Keratinocyte (primary cell): ENCODE results near the gene FMN1. TPM values are rescaled to one million over a fixed set of nuclear protein-coding genes. Genes with fewer than 3 reads are reported as not detected.

Source experiments
- DNase-seq: peaks from one replicate; pipeline ENCODE4 v3.0.0-alpha.2; 2011; ENCODE audit warnings: low read depth, missing footprints, low spot score
- FAIRE-seq: peaks from 2 replicates; lab custom pipeline; 2011; peaks lifted over from hg19 to GRCh38; lab: Jason Lieb, UNC
- H2AFZ ChIP-seq: 2 replicates; pipeline ENCODE4 v1.6.0; 2012; ENCODE audit warnings: low read length, control low read depth, inconsistent platforms; ENCODE audit not compliant: control insufficient read depth
- H3K27ac ChIP-seq: 2 replicates; pipeline ENCODE4 v1.5.1; 2011; ENCODE audit warnings: low read length; ENCODE audit not compliant: control insufficient read depth, insufficient read depth
- H3K27me3 ChIP-seq: 3 replicates; pipeline ENCODE4 v1.6.0; 2011; ENCODE audit warnings: low read length; ENCODE audit not compliant: control insufficient read depth, insufficient read depth; ENCODE audit errors: extremely low read depth
- H3K36me3 ChIP-seq, 2 experiments: 2 replicates in 1 of 2; 3 replicates in 1 of 2; pipeline ENCODE4 v1.5.1; 2011; ENCODE audit warnings: low read length in 2 of 2, mild to moderate bottlenecking in 1 of 2; ENCODE audit not compliant: control insufficient read depth in 2 of 2, insufficient read depth in 2 of 2; ENCODE audit errors: extremely low read depth in 1 of 2
- H3K4me1 ChIP-seq: 3 replicates; pipeline ENCODE4 v1.5.1; 2011; ENCODE audit warnings: low read length; ENCODE audit not compliant: control insufficient read depth, insufficient read depth; ENCODE audit errors: extremely low read depth
- H3K4me2 ChIP-seq: 3 replicates; pipeline ENCODE4 v1.6.0; 2011; ENCODE audit warnings: low read depth, low read length; ENCODE audit not compliant: control insufficient read depth, insufficient read depth; ENCODE audit errors: extremely low read depth
- H3K4me3 ChIP-seq, 3 experiments: fragments of 200-600 bp in 1 of 3; sonication (generic) in 1 of 3; 2 replicates in 2 of 3; 3 replicates in 1 of 3; pipeline ENCODE4 v1.5.1; 2011 to 2016; ENCODE audit warnings: low read length in 3 of 3, mild to moderate bottlenecking in 3 of 3, control low read depth in 2 of 3, inconsistent platforms in 1 of 3, low read depth in 1 of 3, mixed read lengths in 1 of 3, mixed run types in 1 of 3, moderate library complexity in 1 of 3; ENCODE audit not compliant: control insufficient read depth in 2 of 3, insufficient read depth in 2 of 3; ENCODE audit errors: extremely low read depth in 1 of 3
- H3K79me2 ChIP-seq: 2 replicates; pipeline ENCODE4 v1.6.0; 2012; ENCODE audit warnings: low read length; ENCODE audit not compliant: control insufficient read depth, insufficient read depth
- H3K9ac ChIP-seq: 3 replicates; pipeline ENCODE4 v1.6.0; 2011; ENCODE audit warnings: low read length; ENCODE audit not compliant: control insufficient read depth, insufficient read depth; ENCODE audit errors: extremely low read depth
- H3K9me1 ChIP-seq: 3 replicates; pipeline ENCODE4 v1.6.0; 2011; ENCODE audit warnings: low read length; ENCODE audit not compliant: control insufficient read depth, insufficient read depth; ENCODE audit errors: extremely low read depth
- H3K9me3 ChIP-seq: 2 replicates; pipeline ENCODE4 v1.5.1; 2012; ENCODE audit warnings: low read depth, low read length; ENCODE audit not compliant: control insufficient read depth
- H4K20me1 ChIP-seq: 3 replicates; pipeline ENCODE4 v1.6.0; 2011; ENCODE audit warnings: low read length; ENCODE audit not compliant: control insufficient read depth, insufficient read depth; ENCODE audit errors: extremely low read depth
- EZH2 ChIP-seq: IDR thresholded peaks from one replicate; pipeline ENCODE4 v1.6.1; 2012; ENCODE audit warnings: inconsistent platforms, mild to moderate bottlenecking, low read length, moderate library complexity
- dilution Hi-C: fragments of 300-500 bp; cut with MboI; formaldehyde crosslinking; loops from one replicate; pipeline ENCODE4 v1.7.0; 2020; ENCODE audit warnings: low sequenced_read_pairs; ENCODE audit not compliant: extremely low pct_ligation_motif_present
- polyA plus RNA-seq, 5 experiments: library from polyadenylated mRNA; depleted of rRNA in 3 of 5; stranded (reverse) in 3 of 5; stranded (forward) in 1 of 5; unstranded in 1 of 5; fragments of >200 nt; gene quantifications; 1 replicate in 1 of 5; 2 replicates in 3 of 5; 3 replicates in 1 of 5; pipeline versions ENCODE4 v1.2.1 to v1.2.3, GENCODE V29; 2011 to 2012; ENCODE audit warnings: missing spikeins in 2 of 5, low read depth in 1 of 5, low replicate concordance in 1 of 5
- TF ChIP-seq, protein P1 (sequence below), 3 experiments: IDR thresholded peaks in 1 of 3; conservative IDR thresholded peaks in 1 of 3; optimal IDR thresholded peaks in 1 of 3; 2 replicates in 2 of 3; 3 replicates in 1 of 3; pipeline versions ENCODE3 to v1.5.1; 2011; ENCODE audit warnings: low read length in 3 of 3, mild to moderate bottlenecking in 3 of 3, moderate library complexity in 2 of 3, control low read depth in 1 of 3, inconsistent platforms in 1 of 3; ENCODE audit not compliant: insufficient read depth in 2 of 3; ENCODE audit errors: extremely low read depth in 1 of 3

The FMN1 gene
- polyA plus RNA-seq, 1 donor (not counting 4 experiments of a cell fraction or from before 2014, with no cell fraction given): 0.71 TPM

DNA sequence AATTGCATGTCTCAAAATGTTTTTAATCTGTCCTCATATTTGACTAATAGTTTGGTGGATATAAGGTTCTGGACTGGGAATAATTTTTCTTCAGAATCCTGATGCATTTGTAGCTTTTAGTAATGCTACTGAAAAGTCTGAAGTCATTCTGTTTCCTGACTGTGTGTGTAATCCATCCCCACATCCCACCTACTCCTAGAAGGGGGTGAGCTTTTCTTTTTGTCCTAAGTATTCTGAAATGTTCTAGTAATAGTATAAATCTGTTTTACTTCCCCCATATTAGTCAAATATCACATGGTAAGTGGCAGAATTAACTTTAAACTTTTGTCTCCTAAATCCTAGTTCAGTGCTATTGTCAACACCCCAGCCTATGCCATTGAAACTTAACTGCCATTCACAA, 313.9 kb downstream of the FMN1 start:
- DNase-seq (no peak), FAIRE-seq (no peak)
- H4K20me1 ChIP-seq: no peaks in the 10 kb centered on the region
- no peaks in the 10 kb centered on the region for H3K9me3 ChIP-seq
- no peaks in the 10 kb centered on the region for H3K79me2 ChIP-seq
- H3K4me1 ChIP-seq: no peaks in the 10 kb centered on the region
- no peaks in the 10 kb centered on the region for H3K27me3 ChIP-seq
- H2AFZ ChIP-seq: no peak overlapping the region
- H3K4me2 ChIP-seq: no peak overlapping the region
- no peak overlapping the region for H3K4me3 ChIP-seq
- no peaks in the 10 kb centered on the region for H3K9me1 ChIP-seq
- H3K9ac ChIP-seq: no peak overlapping the region
- no peak overlapping the region for H3K27ac ChIP-seq
- no peaks in the 10 kb centered on the region for H3K36me3 ChIP-seq
- TF ChIP-seq, protein P1, sequence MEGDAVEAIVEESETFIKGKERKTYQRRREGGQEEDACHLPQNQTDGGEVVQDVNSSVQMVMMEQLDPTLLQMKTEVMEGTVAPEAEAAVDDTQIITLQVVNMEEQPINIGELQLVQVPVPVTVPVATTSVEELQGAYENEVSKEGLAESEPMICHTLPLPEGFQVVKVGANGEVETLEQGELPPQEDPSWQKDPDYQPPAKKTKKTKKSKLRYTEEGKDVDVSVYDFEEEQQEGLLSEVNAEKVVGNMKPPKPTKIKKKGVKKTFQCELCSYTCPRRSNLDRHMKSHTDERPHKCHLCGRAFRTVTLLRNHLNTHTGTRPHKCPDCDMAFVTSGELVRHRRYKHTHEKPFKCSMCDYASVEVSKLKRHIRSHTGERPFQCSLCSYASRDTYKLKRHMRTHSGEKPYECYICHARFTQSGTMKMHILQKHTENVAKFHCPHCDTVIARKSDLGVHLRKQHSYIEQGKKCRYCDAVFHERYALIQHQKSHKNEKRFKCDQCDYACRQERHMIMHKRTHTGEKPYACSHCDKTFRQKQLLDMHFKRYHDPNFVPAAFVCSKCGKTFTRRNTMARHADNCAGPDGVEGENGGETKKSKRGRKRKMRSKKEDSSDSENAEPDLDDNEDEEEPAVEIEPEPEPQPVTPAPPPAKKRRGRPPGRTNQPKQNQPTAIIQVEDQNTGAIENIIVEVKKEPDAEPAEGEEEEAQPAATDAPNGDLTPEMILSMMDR (optimal IDR thresholded peaks at IDR 0.05 in 1 of 3, IDR thresholded peaks at IDR 0.05 in 1 of 3, conservative IDR thresholded peaks at IDR 0.05 in 1 of 3; ENCODE audit: extremely low read depth in 1 of 3, insufficient read depth in 2 of 3, low read length in 3 of 3): no peak
- no peak for TF ChIP-seq EZH2
- dilution Hi-C loops: no loop called here

DNA sequence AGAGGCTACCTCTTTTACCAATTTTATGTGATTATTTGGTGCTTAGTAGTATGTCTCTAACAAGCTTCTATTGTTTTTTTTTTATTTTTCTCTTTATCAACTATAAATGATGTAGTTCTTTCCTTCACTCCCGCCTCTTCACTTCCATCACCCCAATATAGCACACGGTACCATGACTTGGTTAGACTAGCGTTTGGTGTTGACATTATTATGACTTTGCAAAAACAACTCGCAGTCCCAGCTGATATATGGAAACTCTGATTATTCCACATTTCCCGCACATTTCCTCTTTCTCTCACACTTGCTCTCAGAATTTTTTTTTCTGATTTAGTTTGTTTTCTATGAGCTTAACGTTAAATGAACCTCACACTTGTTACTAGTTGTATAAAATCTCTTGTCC, 314.5 kb downstream of the FMN1 start:
- no peak overlapping the region for H3K27ac ChIP-seq
- no peaks in the 10 kb centered on the region for H3K4me1 ChIP-seq
- no peak overlapping the region for H3K9ac ChIP-seq
- no peaks in the 10 kb centered on the region for H3K36me3 ChIP-seq
- H2AFZ ChIP-seq: no peak overlapping the region
- no peaks in the 10 kb centered on the region for H3K27me3 ChIP-seq
- H3K4me2 ChIP-seq: no peak overlapping the region
- no peaks in the 10 kb centered on the region for H3K9me3 ChIP-seq
- FAIRE-seq (no peak), DNase-seq (no peak)
- no peaks in the 10 kb centered on the region for H3K9me1 ChIP-seq
- H3K4me3 ChIP-seq: no peak overlapping the region
- TF ChIP-seq, protein P1 (optimal IDR thresholded peaks at IDR 0.05 in 1 of 3, IDR thresholded peaks at IDR 0.05 in 1 of 3, conservative IDR thresholded peaks at IDR 0.05 in 1 of 3; ENCODE audit: extremely low read depth in 1 of 3, insufficient read depth in 2 of 3, low read length in 3 of 3): no peak
- TF ChIP-seq EZH2: no peak
- H3K79me2 ChIP-seq: no peaks in the 10 kb centered on the region
- dilution Hi-C loops: no loop called here
- no peaks in the 10 kb centered on the region for H4K20me1 ChIP-seq
